Activated naive CD4-positive, alpha-beta T cell treated with anti-CD3 and anti-CD28 coated beads, Interleukin-2, amount 10 ng/mL, durations not matched to agents 7 days and 5 days (primary cell): Measurements from ENCODE around the gene IDUA.

ENCODE experiments used
- CTCF ChIA-PET: fragments of 350-600 bp; sonication (Branson Sonifier 250); formaldehyde crosslinking; loops from one replicate; lab custom pipeline; 2021; ENCODE audit warnings: antibody characterized with exemption; lab: Charles Lee
- DNase-seq: peaks from one replicate; pipeline ENCODE4 v3.0.0-alpha.2; 2020
- H3K27ac Mint-ChIP-seq: one replicate; pipeline ENCODE4 v1.8.0; 2021; ENCODE audit warnings: mild to moderate bottlenecking, moderate library complexity, mixed read lengths
- H3K27me3 Mint-ChIP-seq: one replicate; pipeline ENCODE4 v1.8.0; 2021; ENCODE audit warnings: mild to moderate bottlenecking, mixed read lengths
- H3K36me3 Mint-ChIP-seq: one replicate; pipeline ENCODE4 v1.8.0; 2021; ENCODE audit warnings: mixed read lengths
- H3K4me1 Mint-ChIP-seq: one replicate; pipeline ENCODE4 v1.8.0; 2021; ENCODE audit warnings: mixed read lengths
- H3K4me3 Mint-ChIP-seq: one replicate; pipeline ENCODE4 v1.8.0; 2021; ENCODE audit warnings: mild to moderate bottlenecking, moderate library complexity, mixed read lengths
- H3K9me3 Mint-ChIP-seq: one replicate; pipeline ENCODE4 v1.8.0; 2021; ENCODE audit warnings: mixed read lengths

Gene IDUA

GRCh38 chr4:1026115-1026514 lies 39.3 kb downstream of the IDUA start:
- CTCF ChIA-PET, result no interaction called here
- Mint-ChIP-seq H3K4me3 (no peak overlapping the region), H3K27ac (no peak overlapping the region), H3K27me3 (no peaks in the 10 kb centered on the region), H3K9me3 (peaks cover 1% of the 10 kb centered on the region), H3K36me3 (peaks cover 7% of the 10 kb centered on the region), H3K4me1 (peaks cover 6% of the 10 kb centered on the region)
- DNase-seq, result peak; percentile 50

- Mint-ChIP-seq H3K4me1 (peaks cover 6% of the 10 kb centered on the region), H3K9me3 (peaks cover 1% of the 10 kb centered on the region), H3K4me3 (no peak overlapping the region), H3K36me3 (peaks cover 7% of the 10 kb centered on the region), H3K27ac (no peak overlapping the region), H3K27me3 (no peaks in the 10 kb centered on the region)
- CTCF ChIA-PET, result no interaction called here
- DNase-seq, result no peak
Measured at GRCh38 chr4:1027219-1027914, 40.5 kb downstream of the IDUA start.

GRCh38 chr4:1027915-1028238 lies 41.0 kb downstream of the IDUA start:
- Mint-ChIP-seq H3K27ac (no peak overlapping the region), H3K4me1 (peaks cover 6% of the 10 kb centered on the region), H3K36me3 (peaks cover 7% of the 10 kb centered on the region), H3K9me3 (peaks cover 1% of the 10 kb centered on the region), H3K27me3 (no peaks in the 10 kb centered on the region), H3K4me3 (no peak overlapping the region)
- no peak for DNase-seq
- CTCF ChIA-PET, result no interaction called here

GRCh38 chr4:1028574-1029220 lies 41.9 kb downstream of the IDUA start:
- CTCF ChIA-PET, result no interaction called here

GRCh38 chr4:1029529-1029928 lies 42.7 kb downstream of the IDUA start:
- Mint-ChIP-seq H3K9me3 (peaks cover 1% of the 10 kb centered on the region), H3K36me3 (peaks cover 7% of the 10 kb centered on the region), H3K4me3 (no peak overlapping the region), H3K27me3 (no peaks in the 10 kb centered on the region), H3K4me1 (peaks cover 6% of the 10 kb centered on the region), H3K27ac (no peak overlapping the region)
- CTCF ChIA-PET, result no interaction called here
- no peak for DNase-seq

More at GRCh38 chr4:1028574-1029220, 41.9 kb downstream of the IDUA start:
- DNase-seq, result no peak
- Mint-ChIP-seq H3K4me1 (peaks cover 6% of the 10 kb centered on the region), H3K27me3 (no peaks in the 10 kb centered on the region), H3K36me3 (peaks cover 7% of the 10 kb centered on the region), H3K4me3 (no peak overlapping the region), H3K27ac (no peak overlapping the region), H3K9me3 (peaks cover 1% of the 10 kb centered on the region)

GRCh38 chr4:1030031-1030430 lies 43.2 kb downstream of the IDUA start:
- DNase-seq, result no peak
- CTCF ChIA-PET, result no interaction called here
- H3K27me3 Mint-ChIP-seq, result no peaks in the 10 kb centered on the region
- peaks cover 6% of the 10 kb centered on the region for H3K36me3 Mint-ChIP-seq
- H3K9me3 Mint-ChIP-seq, result peaks cover 1% of the 10 kb centered on the region
- peaks cover 6% of the 10 kb centered on the region for H3K4me1 Mint-ChIP-seq
- no peak overlapping the region for H3K4me3 Mint-ChIP-seq
- no peak overlapping the region for H3K27ac Mint-ChIP-seq

GRCh38 chr4:1030559-1030958 lies 43.7 kb downstream of the IDUA start:
- peaks cover 6% of the 10 kb centered on the region for H3K4me1 Mint-ChIP-seq
- H3K27ac Mint-ChIP-seq, result no peak overlapping the region
- no peaks in the 10 kb centered on the region for H3K27me3 Mint-ChIP-seq
- no peak for DNase-seq
- no peak overlapping the region for H3K4me3 Mint-ChIP-seq
- H3K36me3 Mint-ChIP-seq, result peaks cover under 1% of the 10 kb centered on the region
- CTCF ChIA-PET, result no interaction called here
- H3K9me3 Mint-ChIP-seq, result no peaks in the 10 kb centered on the region

GRCh38 chr4:1031346-1031745 lies 44.5 kb downstream of the IDUA start:
- H3K4me3 Mint-ChIP-seq, result no peak overlapping the region

GRCh38 chr4:1031956-1032795 lies 45.3 kb downstream of the IDUA start:
- no peaks in the 10 kb centered on the region for H3K4me1 Mint-ChIP-seq
- CTCF ChIA-PET, result no interaction called here
- H3K4me3 Mint-ChIP-seq, result no peak overlapping the region
- H3K27me3 Mint-ChIP-seq, result no peaks in the 10 kb centered on the region
- no peaks in the 10 kb centered on the region for H3K9me3 Mint-ChIP-seq
- no peaks in the 10 kb centered on the region for H3K36me3 Mint-ChIP-seq
- no peak overlapping the region for H3K27ac Mint-ChIP-seq
- no peak for DNase-seq

More at GRCh38 chr4:1031346-1031745, 44.5 kb downstream of the IDUA start:
- Mint-ChIP-seq H3K9me3 (no peaks in the 10 kb centered on the region), H3K27me3 (no peaks in the 10 kb centered on the region), H3K4me1 (peaks cover 2% of the 10 kb centered on the region), H3K36me3 (no peaks in the 10 kb centered on the region), H3K27ac (no peak overlapping the region)
- no peak for DNase-seq
- CTCF ChIA-PET, result no interaction called here

GRCh38 chr4:1032861-1033260 lies 46.0 kb downstream of the IDUA start:
- CTCF ChIA-PET, result no interaction called here
- Mint-ChIP-seq H3K9me3 (no peaks in the 10 kb centered on the region), H3K27ac (no peak overlapping the region), H3K4me1 (no peaks in the 10 kb centered on the region), H3K36me3 (no peaks in the 10 kb centered on the region), H3K4me3 (no peak overlapping the region), H3K27me3 (no peaks in the 10 kb centered on the region)
- no peak for DNase-seq

GRCh38 chr4:1033840-1034551 lies 47.2 kb downstream of the IDUA start:
- no peak overlapping the region for H3K27ac Mint-ChIP-seq
- no peak for DNase-seq
- H3K27me3 Mint-ChIP-seq, result no peaks in the 10 kb centered on the region
- no peaks in the 10 kb centered on the region for H3K4me1 Mint-ChIP-seq
- CTCF ChIA-PET, result no interaction called here
- no peaks in the 10 kb centered on the region for H3K9me3 Mint-ChIP-seq
- H3K36me3 Mint-ChIP-seq, result no peaks in the 10 kb centered on the region
- H3K4me3 Mint-ChIP-seq, result no peak overlapping the region

- H3K27ac Mint-ChIP-seq, result no peak overlapping the region
- no peak for DNase-seq
- CTCF ChIA-PET, result no interaction called here
- H3K36me3 Mint-ChIP-seq, result no peaks in the 10 kb centered on the region
- H3K4me3 Mint-ChIP-seq, result no peak overlapping the region
- H3K9me3 Mint-ChIP-seq, result no peaks in the 10 kb centered on the region
- H3K4me1 Mint-ChIP-seq, result no peaks in the 10 kb centered on the region
- no peaks in the 10 kb centered on the region for H3K27me3 Mint-ChIP-seq
Measured at GRCh38 chr4:1035510-1035909, 48.7 kb downstream of the IDUA start.

- no peaks in the 10 kb centered on the region for H3K9me3 Mint-ChIP-seq
- no peak overlapping the region for H3K4me3 Mint-ChIP-seq
- no peaks in the 10 kb centered on the region for H3K27me3 Mint-ChIP-seq
- no peaks in the 10 kb centered on the region for H3K4me1 Mint-ChIP-seq
- H3K36me3 Mint-ChIP-seq, result no peaks in the 10 kb centered on the region
- CTCF ChIA-PET, result no interaction called here
- no peak for DNase-seq
- no peak overlapping the region for H3K27ac Mint-ChIP-seq
Measured at GRCh38 chr4:1036095-1036494, 49.3 kb downstream of the IDUA start.
